ENCODE measurements around the gene IRS1. TPM values are rescaled to one million over a fixed set of nuclear protein-coding genes. Genes with fewer than 3 reads are reported as not detected.
A peak's percentile ranks its signal among the peaks of the same experiment; 100 is the strongest.

Gene IRS1
- total RNA-seq, 4 donors from 2014 or later = 18.4 to 40.7 (median 28.1) TPM

DNA sequence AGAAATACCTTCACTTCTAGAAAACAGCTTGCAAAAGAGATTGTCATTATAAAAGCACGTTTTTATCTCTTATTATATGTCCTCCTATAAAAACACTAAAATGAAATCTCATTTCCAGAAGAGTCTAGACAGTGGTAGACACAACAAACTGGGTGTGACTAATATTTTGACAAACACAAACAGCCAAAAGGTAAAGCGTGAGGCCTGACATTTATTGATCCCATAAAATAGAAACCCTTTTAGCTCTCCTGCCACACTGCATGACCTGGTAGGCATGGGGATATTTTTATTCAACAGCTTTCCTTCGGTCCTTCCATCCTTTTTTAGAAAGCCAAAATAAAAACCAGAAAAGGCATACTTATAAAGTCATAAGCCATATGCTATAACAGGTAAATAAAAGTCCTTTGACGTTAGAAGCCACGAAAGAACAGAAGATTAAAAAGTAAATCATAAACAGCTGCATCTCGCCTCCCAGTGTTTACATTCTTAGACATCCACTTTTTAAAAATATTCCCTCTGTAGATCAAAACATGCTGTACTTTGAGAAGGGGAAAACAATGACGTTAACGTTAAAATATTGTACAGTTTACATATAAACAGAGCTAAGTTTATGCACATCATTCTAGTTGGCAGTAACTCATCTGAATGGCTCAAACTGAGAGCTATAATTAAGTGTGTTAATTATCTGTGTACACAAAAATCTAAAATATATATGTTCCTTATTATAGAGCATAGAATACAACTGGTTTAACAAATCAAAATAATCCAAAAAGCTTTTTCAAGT, 44.6 kb downstream of the IRS1 start:
- H3K9me3 ChIP-seq = no peaks in the 10 kb centered on the region
- H3K4me3 ChIP-seq = no peak overlapping the region
- DNase-seq (ENCODE audit: low spot score in 2 of 2) = no peak
- H3K27me3 ChIP-seq = no peaks in the 10 kb centered on the region
- 47% methylated on average over 8 of the region's 8 CpGs for WGBS
- no peaks in the 10 kb centered on the region for H3K36me3 ChIP-seq
- TF ChIP-seq EP300 (IDR thresholded peaks at IDR 0.05) = no peak
- no peak for TF ChIP-seq POLR2AphosphoS5 (IDR thresholded peaks at IDR 0.05)
- no peak for TF ChIP-seq CTCF (IDR thresholded peaks at IDR 0.05)
- no peak for TF ChIP-seq POLR2A (IDR thresholded peaks at IDR 0.05)
- H3K27ac ChIP-seq = peak overlapping the region; percentile 65
- peaks cover 32% of the 10 kb centered on the region for H3K4me1 ChIP-seq

- DNase-seq (ENCODE audit: low spot score in 2 of 2) = no peak
- peaks cover 23% of the 10 kb centered on the region for H3K4me1 ChIP-seq
- no peaks in the 10 kb centered on the region for H3K36me3 ChIP-seq
- no peaks in the 10 kb centered on the region for H3K27me3 ChIP-seq
- TF ChIP-seq CTCF (IDR thresholded peaks at IDR 0.05) (no peak), POLR2AphosphoS5 (IDR thresholded peaks at IDR 0.05) (no peak), POLR2A (IDR thresholded peaks at IDR 0.05) (no peak), EP300 (IDR thresholded peaks at IDR 0.05) (no peak)
- no peak overlapping the region for H3K27ac ChIP-seq
- H3K4me3 ChIP-seq = no peak overlapping the region
- H3K9me3 ChIP-seq = no peaks in the 10 kb centered on the region
- 92% methylated on average over 4 of the region's 4 CpGs for WGBS
Observed at GRCh38 chr2:226752887-226753286, 46.7 kb downstream of the IRS1 start.

- WGBS = 94% methylated on average over 3 of the region's 3 CpGs
- Histone ChIP-seq H3K9me3 (no peaks in the 10 kb centered on the region), H3K4me1 (peaks cover 17% of the 10 kb centered on the region), H3K36me3 (no peaks in the 10 kb centered on the region), H3K27me3 (no peaks in the 10 kb centered on the region), H3K4me3 (no peak overlapping the region), H3K27ac (no peak overlapping the region)
- TF ChIP-seq POLR2A (IDR thresholded peaks at IDR 0.05) = no peak
- no peak for TF ChIP-seq POLR2AphosphoS5 (IDR thresholded peaks at IDR 0.05)
- TF ChIP-seq CTCF (IDR thresholded peaks at IDR 0.05) = no peak
- no peak for TF ChIP-seq EP300 (IDR thresholded peaks at IDR 0.05)
- no peak for DNase-seq (ENCODE audit: low spot score in 2 of 2)
Observed at GRCh38 chr2:226747288-226747687, 52.3 kb downstream of the IRS1 start.

- 72% methylated on average over 1 of the region's 1 CpG for WGBS
- no peak for DNase-seq (ENCODE audit: low spot score in 2 of 2)
- Histone ChIP-seq H3K4me1 (peaks cover 27% of the 10 kb centered on the region), H3K27ac (no peak overlapping the region), H3K27me3 (no peaks in the 10 kb centered on the region), H3K36me3 (no peaks in the 10 kb centered on the region), H3K4me3 (no peak overlapping the region), H3K9me3 (no peaks in the 10 kb centered on the region)
- no peak for TF ChIP-seq POLR2AphosphoS5 (IDR thresholded peaks at IDR 0.05)
- TF ChIP-seq CTCF (IDR thresholded peaks at IDR 0.05) = no peak
- no peak for TF ChIP-seq EP300 (IDR thresholded peaks at IDR 0.05)
- TF ChIP-seq POLR2A (IDR thresholded peaks at IDR 0.05) = no peak
Observed at GRCh38 chr2:226746196-226746800, 53.3 kb downstream of the IRS1 start.

DNA sequence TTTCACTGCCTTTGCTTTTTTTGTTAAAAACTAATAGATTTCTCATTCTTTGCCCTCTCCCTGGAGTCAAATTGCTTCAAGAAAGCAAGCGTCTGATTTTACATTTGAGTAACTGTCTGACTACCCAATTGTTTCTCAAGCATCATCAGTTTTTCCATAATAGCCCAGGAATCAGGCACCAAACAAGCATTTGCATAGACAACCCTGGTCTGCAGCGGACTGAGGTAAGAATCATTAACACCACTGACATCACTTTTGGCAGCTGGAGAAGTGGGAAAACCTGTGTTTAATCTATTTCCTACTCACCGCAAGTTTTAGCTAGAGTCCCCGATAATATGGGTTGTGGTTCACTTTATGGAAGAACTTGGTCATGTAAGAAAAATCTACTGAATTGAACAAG, 55.7 kb downstream of the IRS1 start:
- no peak for DNase-seq (ENCODE audit: low spot score in 2 of 2)
- WGBS = 69% methylated on average over 4 of the region's 4 CpGs
- Histone ChIP-seq H3K27ac (no peak overlapping the region), H3K4me3 (no peak overlapping the region), H3K27me3 (no peaks in the 10 kb centered on the region), H3K4me1 (peaks cover 41% of the 10 kb centered on the region), H3K9me3 (no peaks in the 10 kb centered on the region), H3K36me3 (no peaks in the 10 kb centered on the region)
- no peak for TF ChIP-seq CTCF (IDR thresholded peaks at IDR 0.05)
- no peak for TF ChIP-seq POLR2AphosphoS5 (IDR thresholded peaks at IDR 0.05)
- no peak for TF ChIP-seq EP300 (IDR thresholded peaks at IDR 0.05)
- TF ChIP-seq POLR2A (IDR thresholded peaks at IDR 0.05) = no peak
